ENCODE results near the gene HBM.

DNA sequence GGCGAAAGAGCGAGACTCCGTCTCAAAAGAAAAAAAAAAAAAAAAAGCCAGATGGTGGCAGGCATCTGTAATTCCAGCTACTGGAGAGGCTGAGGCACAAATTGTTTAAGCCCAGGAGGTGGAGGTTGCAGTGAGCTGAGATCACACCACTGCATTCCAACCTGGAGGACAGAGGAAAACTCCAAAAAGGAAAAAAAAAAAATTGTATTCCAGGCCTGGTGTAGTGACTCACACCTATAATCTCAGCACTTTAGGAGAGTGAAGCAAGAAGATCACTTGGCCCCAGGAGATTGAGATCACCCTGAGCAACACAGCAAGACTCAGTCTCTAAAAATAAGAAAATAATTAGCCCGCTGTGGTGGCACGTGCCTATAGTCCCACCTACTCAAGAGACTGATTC, 34.6 kb downstream of the HBM start:
- TF ChIP-seq, protein P1, sequence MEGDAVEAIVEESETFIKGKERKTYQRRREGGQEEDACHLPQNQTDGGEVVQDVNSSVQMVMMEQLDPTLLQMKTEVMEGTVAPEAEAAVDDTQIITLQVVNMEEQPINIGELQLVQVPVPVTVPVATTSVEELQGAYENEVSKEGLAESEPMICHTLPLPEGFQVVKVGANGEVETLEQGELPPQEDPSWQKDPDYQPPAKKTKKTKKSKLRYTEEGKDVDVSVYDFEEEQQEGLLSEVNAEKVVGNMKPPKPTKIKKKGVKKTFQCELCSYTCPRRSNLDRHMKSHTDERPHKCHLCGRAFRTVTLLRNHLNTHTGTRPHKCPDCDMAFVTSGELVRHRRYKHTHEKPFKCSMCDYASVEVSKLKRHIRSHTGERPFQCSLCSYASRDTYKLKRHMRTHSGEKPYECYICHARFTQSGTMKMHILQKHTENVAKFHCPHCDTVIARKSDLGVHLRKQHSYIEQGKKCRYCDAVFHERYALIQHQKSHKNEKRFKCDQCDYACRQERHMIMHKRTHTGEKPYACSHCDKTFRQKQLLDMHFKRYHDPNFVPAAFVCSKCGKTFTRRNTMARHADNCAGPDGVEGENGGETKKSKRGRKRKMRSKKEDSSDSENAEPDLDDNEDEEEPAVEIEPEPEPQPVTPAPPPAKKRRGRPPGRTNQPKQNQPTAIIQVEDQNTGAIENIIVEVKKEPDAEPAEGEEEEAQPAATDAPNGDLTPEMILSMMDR (IDR thresholded peaks at IDR 0.05), result no peak
- no peak for TF ChIP-seq POLR2A (IDR thresholded peaks at IDR 0.05)

Measured in body of pancreas (tissue), 4 donors.